Epidermal melanocyte (primary cell): ENCODE results near the gene OR4Q3.
"Not testable (repeated sequence)": the region's sequence is repeated elsewhere in the genome, so short reads cannot be mapped to it uniquely, and the experiment has no call there.

Source experiments
- DNase-seq: peaks from one replicate; pipeline ENCODE4 v3.0.0; 2011; ENCODE audit warnings: low spot score; ENCODE audit not compliant: insufficient read length

OR4Q3 gene

DNA sequence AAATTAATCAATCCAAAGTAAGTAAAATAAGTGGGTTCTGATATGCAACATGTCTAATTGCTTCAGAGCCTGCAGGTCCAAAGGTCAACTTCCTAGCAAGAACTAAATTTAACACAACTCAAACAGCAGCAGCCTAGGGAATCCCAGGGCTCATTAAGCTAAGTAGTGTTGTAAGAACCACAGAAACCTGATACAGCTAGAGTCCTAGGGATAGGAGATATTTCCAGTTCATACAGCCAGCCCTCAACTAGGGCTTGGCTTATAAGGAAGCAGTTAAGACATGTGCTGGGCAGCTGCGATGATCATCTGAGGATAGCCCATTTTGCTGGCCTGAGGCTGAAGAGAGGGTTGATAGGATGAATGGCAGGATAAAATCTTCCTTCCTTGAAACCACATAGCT is at the start of gene OR4Q3:
TSS of gene OR4Q3 (plus strand) at position 316 of the 400 bp plus-strand sequence.
- DNase-seq: no peak

DNA sequence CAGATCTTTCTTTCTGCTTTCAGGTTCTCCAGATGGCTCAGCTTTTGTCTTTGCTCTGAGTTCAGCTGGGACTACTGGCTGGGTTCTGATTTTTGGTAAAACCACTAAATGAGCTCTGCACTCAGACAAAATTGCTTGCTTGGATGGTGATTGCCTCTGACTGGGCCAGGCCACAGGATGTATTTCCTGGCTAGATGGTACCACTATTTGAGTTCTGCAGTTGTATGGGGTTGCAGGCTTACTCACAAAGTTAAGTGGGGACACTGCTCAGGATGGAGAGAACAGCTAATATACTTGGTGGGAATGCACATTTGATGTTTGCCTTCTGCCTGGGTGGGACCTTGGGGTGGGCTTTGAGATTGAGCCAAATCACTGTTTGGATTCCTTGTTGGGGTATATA is 14.0 kb upstream of the OR4Q3 start:
- no peak for DNase-seq

DNA sequence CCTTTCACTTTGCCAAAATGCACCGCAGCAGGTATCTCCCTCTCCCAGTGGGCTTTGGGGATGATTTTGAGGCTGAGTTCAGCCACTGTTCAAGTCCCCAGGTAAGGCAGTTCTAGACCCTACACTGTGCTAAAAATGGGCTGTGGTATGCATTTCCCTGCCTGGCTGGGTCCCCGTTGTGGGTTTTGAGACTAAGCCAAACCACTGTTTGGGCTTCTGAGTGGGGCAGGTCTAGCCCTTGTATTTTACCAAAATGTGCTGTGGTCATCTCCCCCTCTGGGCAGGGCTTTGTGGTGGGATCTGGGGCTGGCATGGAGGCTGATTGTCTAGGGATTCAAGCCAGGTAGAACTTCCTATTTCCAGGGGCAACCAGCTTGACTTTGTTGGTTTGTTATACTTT is 13.6 kb upstream of the OR4Q3 start:
- DNase-seq: no peak

DNA sequence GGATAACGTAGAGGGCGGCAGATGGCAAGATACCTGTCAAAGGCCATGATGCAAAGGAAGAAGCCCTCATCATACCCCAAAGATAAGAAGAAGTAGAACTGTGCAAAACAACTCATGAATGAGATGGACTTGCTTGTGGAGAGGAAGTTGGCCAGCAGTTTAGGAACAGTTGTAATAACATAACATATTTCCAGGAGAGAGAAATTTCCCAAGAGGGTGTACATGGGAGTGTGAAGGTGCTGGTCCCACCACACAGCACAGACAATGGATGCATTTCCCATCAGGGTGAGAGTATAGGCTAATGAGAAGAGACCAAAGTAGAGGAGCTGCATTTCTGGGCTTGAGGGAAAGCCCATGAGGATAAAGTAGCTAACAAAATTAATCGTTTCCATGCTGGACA is 9.5 kb upstream of the OR4Q3 start:
- not testable (repeated sequence) for DNase-seq

DNA sequence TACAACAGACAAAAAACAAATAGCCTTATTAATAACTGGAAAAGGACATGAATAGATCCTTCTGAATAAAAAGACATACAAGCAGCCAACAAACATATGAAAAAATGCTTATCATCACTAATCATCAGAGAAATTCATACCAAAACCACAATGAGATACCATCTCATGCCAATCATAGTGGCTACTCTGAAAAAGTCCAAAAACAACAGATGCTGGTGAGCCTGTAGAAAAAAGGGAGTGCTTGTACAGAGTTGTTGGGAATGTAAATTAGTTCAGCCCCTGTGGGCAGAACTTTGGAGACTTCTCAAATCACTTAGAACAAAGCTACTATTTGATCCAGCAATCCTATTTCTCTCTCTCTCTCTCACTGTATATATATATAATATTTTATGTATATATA is 8.9 kb downstream of the OR4Q3 start:
- not testable (repeated sequence) for DNase-seq

DNA sequence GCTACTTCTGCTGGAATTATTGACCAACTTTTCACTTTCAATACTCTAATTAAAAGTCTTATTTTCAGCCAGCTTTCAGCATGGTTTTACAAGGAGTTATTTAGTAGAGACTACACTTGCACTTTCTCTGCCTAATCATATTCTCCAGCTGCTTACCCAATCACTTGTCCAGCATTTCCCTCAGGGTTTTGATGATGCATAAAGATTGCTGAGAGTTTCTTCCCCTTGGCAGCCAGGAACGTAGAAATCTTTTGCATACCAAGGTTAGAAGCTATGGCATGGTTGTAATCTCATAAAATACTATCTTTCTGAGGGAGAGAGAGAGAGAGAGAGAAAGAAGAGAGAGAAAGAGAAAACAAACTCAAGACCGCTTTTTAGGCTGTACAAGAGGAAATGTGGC is 10.8 kb downstream of the OR4Q3 start:
- no peak for DNase-seq

DNA sequence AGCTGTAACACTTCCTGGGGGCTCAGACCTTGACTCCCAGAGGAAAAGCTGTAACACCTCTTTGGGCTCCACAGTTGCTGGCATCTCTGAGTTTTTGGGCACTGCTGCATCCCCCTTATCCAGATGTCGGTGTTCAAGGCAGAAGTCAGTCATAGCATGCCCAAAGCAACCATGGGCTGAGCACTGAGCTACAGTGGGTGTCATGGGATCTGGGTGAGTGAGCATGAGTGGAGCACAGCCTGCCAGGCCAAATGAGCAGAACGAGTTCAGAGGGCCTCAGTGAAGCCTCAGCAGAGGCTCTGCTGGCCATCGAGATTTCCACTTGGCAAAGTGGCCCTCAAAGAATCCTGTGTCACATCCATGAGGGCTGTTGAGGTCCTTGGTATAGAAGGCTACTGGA is 28.1 kb downstream of the OR4Q3 start:
- DNase-seq: not testable (repeated sequence)

DNA sequence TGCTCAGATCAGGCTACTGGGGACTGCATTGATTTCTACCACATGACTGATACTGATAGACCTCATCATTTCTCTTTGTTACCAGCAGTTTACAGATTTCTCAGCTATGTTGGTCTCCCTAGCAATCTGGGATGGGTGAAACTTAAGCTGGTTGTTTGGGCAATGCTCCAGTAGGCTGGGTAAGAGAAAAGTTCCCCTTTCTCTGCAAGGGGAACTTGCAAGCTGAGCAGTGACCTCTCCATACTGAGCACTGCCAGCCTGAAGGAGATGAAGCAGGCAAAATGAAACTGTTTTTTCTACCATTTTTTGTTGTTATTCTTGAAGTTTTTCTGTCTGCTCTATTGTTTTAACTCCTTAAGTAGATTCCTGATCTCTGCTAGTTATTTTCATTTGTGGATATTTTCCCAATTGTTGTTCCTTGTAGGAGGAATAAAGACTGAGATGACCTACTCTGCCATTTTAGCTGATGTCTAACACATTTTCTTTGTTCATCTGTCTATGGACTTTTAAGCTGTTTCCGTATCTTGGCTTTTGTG is 28.6 kb downstream of the OR4Q3 start:
- no peak for DNase-seq

DNA sequence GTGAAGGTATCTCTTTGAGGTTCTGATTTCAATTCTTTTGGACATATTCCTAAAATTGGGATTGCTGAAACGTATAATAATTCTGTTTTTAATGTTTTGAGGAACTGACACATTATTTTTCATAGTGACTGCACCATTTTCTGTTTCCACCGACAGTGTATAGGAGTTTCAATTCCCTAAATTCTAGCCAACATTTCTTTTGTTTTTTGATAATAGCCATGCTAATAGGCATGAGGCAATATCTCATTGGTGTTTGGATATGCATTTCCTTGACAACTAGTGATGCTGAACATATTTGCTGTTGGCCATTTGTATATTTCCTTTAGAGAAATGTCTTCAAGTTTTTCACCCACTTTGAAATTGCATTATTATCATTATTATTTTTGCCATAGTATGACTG is 29.1 kb downstream of the OR4Q3 start:
- not testable (repeated sequence) for DNase-seq

DNA sequence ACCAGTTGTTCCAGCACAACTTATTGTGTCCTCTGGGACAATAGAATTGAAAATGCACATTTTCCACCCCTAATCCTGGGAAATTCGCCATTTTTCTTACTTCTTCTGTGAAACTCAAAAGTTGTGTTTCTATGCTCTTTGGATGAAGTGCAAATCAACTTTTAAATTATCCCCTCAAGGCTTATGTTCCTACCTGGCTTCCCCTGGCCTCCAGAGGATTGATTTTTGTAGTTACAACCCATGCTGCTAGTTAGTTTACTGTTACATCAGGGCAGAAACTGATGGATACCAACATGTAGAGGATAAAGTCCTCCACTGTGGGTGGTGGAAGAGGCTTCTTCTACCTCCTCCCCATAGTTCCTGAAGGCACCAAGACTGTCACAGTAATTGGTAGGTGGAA is 29.8 kb downstream of the OR4Q3 start, which contains the start of gene OR4M1:
TSS of gene OR4M1 (plus strand) at position 301 of the 400 bp plus-strand sequence. CDS start 6,819 bp downstream, outside the sequence.
- DNase-seq: not testable (repeated sequence)

DNA sequence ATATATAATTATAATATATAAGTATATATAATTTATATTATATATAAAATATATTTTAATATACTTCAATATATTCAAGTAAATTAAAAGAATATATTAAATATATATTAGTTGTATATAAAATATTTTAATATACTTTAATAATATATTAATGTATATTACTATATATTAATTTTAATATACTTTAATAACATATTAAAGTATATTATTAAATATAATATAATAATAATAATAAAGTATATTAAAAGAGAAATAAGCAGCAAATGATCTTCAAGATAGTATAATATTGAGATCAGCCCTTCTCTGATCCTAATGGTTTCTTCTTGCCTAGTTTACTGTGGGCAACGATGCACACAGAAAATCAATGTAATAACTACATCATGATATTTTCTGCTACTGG is 32.2 kb downstream of the OR4Q3 start:
- no peak for DNase-seq

DNA sequence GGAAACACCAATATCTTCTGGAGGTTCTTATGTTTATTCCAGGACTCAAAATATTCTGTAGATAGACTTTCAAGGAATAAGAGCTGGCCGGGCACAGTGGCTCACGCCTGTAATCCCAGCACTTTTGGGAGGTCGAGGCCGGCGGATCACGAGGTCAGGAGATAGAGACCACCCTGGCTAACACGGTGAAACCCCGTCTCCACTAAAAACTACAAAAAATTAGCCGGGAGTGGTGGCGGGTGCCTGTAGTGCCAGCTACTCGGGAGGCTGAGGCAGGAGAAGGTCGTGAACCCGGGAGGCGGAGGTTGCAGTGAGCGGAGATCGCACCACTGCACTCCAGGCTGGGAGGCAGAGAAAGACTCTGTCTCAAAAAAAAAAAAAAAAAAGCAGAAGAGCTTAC is 42.5 kb downstream of the OR4Q3 start:
- not testable (repeated sequence) for DNase-seq

DNA sequence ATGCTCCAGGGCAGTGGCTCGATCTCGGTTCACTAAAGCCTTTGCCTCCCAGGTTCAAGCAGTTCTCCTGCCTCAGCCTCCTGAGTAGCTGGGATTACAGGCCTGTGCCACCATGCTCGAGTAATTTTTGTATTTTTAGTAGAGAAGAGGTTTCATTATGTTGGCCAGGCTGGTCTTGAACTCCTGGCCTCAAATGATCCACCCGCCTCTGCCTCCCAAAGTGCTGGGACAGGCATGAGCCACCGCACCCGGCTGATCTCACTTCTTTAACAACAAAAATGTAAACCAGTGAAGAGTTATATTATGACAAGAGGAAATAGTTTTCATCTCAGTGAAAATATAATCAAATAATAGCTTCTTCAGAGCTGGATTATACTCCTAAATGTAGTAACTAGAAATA is 43.9 kb downstream of the OR4Q3 start:
- DNase-seq: not testable (repeated sequence)

DNA sequence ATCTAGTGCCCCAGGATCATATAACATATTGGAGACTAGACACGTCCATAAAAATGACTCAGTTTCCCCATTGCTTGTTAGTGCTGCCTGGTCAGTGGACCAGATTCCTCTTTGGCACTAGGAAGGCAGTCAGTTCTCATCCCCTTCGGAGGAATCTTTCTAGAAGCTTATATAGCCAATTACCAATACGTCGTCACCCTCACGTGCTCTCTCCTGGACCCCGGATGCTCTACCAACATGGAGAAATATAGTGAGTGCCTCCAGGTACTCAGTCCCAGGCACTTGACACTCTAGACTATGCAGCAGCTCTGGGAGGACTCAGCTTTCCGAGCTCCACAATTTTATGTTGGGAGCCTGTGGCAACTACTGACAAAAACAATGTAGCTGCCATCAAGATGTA is 44.8 kb downstream of the OR4Q3 start:
- DNase-seq: not testable (repeated sequence)

DNA sequence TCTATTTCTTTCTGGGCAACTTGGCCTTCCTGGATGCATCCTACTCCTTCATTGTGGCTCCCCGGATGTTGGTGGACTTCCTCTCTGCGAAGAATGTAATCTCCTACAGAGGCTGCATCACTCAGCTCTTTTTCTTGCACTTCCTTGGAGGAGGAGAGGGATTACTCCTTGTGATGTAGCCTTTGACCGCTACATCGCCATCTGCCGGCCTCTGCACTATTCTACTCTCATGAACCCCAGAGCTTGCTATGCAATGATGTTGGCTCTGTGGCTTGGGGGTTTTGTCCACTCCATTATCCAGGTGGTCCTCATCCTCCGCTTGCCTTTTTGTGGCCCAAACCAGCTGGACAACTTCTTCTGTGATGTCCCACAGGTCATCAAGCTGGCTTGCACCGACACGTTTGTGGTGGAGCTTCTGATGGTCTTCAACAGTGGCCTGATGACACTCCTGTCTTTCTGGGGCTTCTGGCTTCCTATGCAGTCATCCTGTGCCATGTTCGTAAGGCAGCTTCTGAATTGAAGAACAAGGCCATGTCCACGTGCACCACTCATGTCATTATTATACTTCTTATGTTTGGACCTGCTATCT is 53.2 kb downstream of the OR4Q3 start:
- not testable (repeated sequence) for DNase-seq
